ENCODE measurements around the gene DNAJC15. TPM values are rescaled to one million over a fixed set of nuclear protein-coding genes. Genes with fewer than 3 reads are reported as not detected.

Gene DNAJC15
- total and polyA plus RNA-seq, 2 of the 4 experiments (the other 2 are of a cell fraction) = 7.0 to 22.0 TPM

DNA sequence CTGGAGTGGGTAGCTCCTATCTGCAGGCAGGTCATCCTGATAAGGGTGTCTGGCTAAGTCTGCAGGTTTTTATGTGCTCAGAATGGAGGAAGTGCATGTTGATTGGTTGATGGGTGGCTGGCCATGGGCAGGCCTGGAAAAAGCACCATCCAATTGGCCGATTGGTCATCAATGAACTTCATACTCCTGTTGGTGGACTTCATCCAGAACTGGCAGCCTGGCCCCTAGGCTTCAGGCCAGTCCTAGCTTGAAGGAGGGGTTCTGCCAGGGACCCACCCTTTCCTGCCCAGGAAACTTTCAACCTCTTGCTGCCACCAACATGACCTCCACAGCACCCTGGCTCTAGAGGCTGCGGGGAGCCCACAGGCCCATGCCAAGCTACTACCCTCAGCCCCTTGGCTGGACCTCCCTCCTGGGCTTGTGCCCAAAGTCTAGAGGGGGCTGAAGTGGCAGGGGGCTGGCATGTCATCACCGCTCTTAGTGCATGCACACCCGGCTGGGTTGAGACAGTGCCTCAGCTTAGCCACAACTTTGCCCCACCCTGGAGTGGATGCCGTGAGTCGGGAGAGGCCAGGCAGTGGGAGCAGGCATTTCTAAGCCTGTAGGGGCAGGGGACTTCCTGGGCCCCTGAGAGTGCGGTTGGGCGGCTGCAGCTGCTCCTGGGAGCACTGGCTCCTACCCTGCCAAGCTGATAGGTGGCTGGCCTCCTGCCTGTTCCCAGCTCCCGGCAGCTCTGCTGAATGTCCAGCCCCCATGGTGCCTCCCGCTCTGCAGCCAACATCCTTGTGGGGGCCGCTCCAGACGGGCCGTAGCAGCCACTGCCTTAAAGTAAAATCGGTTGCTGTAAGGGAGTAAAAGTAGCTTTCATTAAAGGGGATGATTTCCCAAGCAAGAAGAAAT is 13.2 kb downstream of the DNAJC15 start (continued):
- no peak for TF ChIP-seq CHD1 (IDR thresholded peaks at IDR 0.05; ENCODE audit: low read depth, low read length)
- no peak for TF ChIP-seq NFE2L2 (IDR thresholded peaks at IDR 0.05; ENCODE audit: low read depth, low read length)

DNA sequence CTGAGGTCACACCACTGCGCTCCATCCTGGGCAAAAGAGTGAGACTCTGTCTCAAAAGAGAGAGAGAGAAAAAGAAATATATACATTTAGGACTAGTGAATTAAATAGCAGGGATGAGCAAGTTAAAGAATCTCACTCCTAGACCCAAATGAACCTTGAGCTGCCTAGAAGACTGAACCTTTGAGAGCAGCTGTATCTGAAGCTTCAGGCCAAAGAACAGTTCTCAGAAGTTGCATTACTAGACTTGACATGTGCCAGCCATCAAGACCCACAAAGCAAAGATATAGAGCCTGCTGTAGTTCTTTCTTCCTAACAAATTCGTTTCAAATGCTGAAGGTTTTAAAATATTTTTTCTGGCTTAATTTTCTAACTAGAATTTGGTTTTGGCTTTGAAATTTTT is 16.6 kb downstream of the DNAJC15 start:
- ATAC-seq (ENCODE audit: low read depth) = no peak
- CTCF ChIA-PET = no interaction called here
- no peak for TF ChIP-seq MAZ (IDR thresholded peaks at IDR 0.05; ENCODE audit: borderline replicate concordance, low read depth, low read length)
- no peak for TF ChIP-seq MAFK (IDR thresholded peaks at IDR 0.05; ENCODE audit: low read depth, low read length)
- TF ChIP-seq, protein P1, sequence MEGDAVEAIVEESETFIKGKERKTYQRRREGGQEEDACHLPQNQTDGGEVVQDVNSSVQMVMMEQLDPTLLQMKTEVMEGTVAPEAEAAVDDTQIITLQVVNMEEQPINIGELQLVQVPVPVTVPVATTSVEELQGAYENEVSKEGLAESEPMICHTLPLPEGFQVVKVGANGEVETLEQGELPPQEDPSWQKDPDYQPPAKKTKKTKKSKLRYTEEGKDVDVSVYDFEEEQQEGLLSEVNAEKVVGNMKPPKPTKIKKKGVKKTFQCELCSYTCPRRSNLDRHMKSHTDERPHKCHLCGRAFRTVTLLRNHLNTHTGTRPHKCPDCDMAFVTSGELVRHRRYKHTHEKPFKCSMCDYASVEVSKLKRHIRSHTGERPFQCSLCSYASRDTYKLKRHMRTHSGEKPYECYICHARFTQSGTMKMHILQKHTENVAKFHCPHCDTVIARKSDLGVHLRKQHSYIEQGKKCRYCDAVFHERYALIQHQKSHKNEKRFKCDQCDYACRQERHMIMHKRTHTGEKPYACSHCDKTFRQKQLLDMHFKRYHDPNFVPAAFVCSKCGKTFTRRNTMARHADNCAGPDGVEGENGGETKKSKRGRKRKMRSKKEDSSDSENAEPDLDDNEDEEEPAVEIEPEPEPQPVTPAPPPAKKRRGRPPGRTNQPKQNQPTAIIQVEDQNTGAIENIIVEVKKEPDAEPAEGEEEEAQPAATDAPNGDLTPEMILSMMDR (conservative IDR thresholded peaks at IDR 0.05; ENCODE audit: low read depth, low read length) = no peak
- no peak for TF ChIP-seq POLR2A (IDR thresholded peaks at IDR 0.05; ENCODE audit: low read depth, low read length)
- no peak for TF ChIP-seq CHD1 (IDR thresholded peaks at IDR 0.05; ENCODE audit: low read depth, low read length)
- TF ChIP-seq CEBPB (IDR thresholded peaks at IDR 0.05; ENCODE audit: low read depth, low read length) = no peak
- no peak for TF ChIP-seq SMC3 (IDR thresholded peaks at IDR 0.05; ENCODE audit: low read depth, low read length)
- no peak for TF ChIP-seq FOS (IDR thresholded peaks at IDR 0.05; ENCODE audit: low read depth, low read length)
- no peak for TF ChIP-seq BHLHE40 (IDR thresholded peaks at IDR 0.05; ENCODE audit: low read depth, low read length)
- TF ChIP-seq MXI1 (IDR thresholded peaks at IDR 0.05; ENCODE audit: borderline replicate concordance, low read depth, low read length) = no peak
- TF ChIP-seq, protein P2, sequence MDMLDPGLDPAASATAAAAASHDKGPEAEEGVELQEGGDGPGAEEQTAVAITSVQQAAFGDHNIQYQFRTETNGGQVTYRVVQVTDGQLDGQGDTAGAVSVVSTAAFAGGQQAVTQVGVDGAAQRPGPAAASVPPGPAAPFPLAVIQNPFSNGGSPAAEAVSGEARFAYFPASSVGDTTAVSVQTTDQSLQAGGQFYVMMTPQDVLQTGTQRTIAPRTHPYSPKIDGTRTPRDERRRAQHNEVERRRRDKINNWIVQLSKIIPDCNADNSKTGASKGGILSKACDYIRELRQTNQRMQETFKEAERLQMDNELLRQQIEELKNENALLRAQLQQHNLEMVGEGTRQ (IDR thresholded peaks at IDR 0.05; ENCODE audit: low read depth, low read length) = no peak
- no peak for TF ChIP-seq RAD21 (IDR thresholded peaks at IDR 0.05; ENCODE audit: low read length)
- no peak for TF ChIP-seq RCOR1 (IDR thresholded peaks at IDR 0.05; ENCODE audit: insufficient replicate concordance, low read length)
- no peak for TF ChIP-seq RFX5 (IDR thresholded peaks at IDR 0.05; ENCODE audit: low read depth, low read length)

More for the DNA sequence above, 16.6 kb downstream of the DNAJC15 start:
- Histone ChIP-seq H3K27ac (ENCODE audit: insufficient read depth, low read length) (no peak overlapping the region), H3K23ac (ENCODE audit: low read depth, low read length) (no peak overlapping the region), H2BK120ac (ENCODE audit: low read depth, low read length) (no peak overlapping the region), H3K27me3 (ENCODE audit: control insufficient read depth, insufficient read depth, low read length) (no peaks in the 10 kb centered on the region), H2BK15ac (ENCODE audit: low read depth, low read length) (no peak overlapping the region), H3K9ac (ENCODE audit: low read depth, low read length) (no peak overlapping the region), H3K4me1 (ENCODE audit: control insufficient read depth, insufficient read depth, low read length) (peaks cover 4% of the 10 kb centered on the region; the same call in 1 of the 2 replicates), H3K79me1 (ENCODE audit: low read depth in 1 of 2, low read length in 2 of 2) (peaks cover 49 to 58% of the 10 kb centered on the region in 2 experiments), H3K14ac (replicated peaks; ENCODE audit: low read depth, low read length) (no peak overlapping the region), H2AFZ (replicated peaks; ENCODE audit: low read length, poor library complexity) (no peak overlapping the region), H4K20me1 (ENCODE audit: insufficient read depth, low read length) (peaks cover 9% of the 10 kb centered on the region; the same call in 1 of the 2 replicates), H2BK5ac (ENCODE audit: low read depth, low read length, poor library complexity, severe bottlenecking) (no peak overlapping the region), H2BK20ac (ENCODE audit: low read depth, low read length) (no peak overlapping the region), H2AK9ac (replicated peaks; ENCODE audit: low read depth, low read length, poor library complexity) (no peak overlapping the region), H3K56ac (ENCODE audit: extremely low read depth, insufficient read depth, low read length) (no peak overlapping the region), H3K9me1 (ENCODE audit: insufficient read depth, low read length) (peaks cover 7% of the 10 kb centered on the region), H3K9me3 (ENCODE audit: control insufficient read depth, insufficient read depth, low read length) (no peaks in the 10 kb centered on the region), H4K8ac (ENCODE audit: low read depth in 2 of 2, low read length in 2 of 2) (no peak overlapping the region), H3K4ac (ENCODE audit: low read depth, low read length) (no peak overlapping the region), H3K4me2 (ENCODE audit: low read depth, low read length) (no peak overlapping the region), H4K91ac (ENCODE audit: insufficient read depth, low read depth, low read length) (no peak overlapping the region), H3K4me3 (ENCODE audit: insufficient read depth, low read depth, low read length) (no peak overlapping the region), H3K36me3 (ENCODE audit: control insufficient read depth, insufficient read depth, low read length) (no peaks in the 10 kb centered on the region), H4K5ac (ENCODE audit: low read depth, low read length) (no peak overlapping the region), H2AK5ac (ENCODE audit: low read depth, low read length) (no peak overlapping the region), H3K18ac (ENCODE audit: low read depth, low read length) (no peak overlapping the region)
- no peak for DNase-seq
- dilution Hi-C loops (cut with HindIII; ENCODE audit: low sequenced_read_pairs, unreplicated experiment) (no loop called here), intact Hi-C loops (cut with micrococcal nuclease) (no loop called here), in situ Hi-C loops (cut with MboI; ENCODE audit: low sequenced_read_pairs) (no loop called here)
- no CpG with 5 or more reads among the region's 2 CpGs for WGBS, 2 experiments (ENCODE audit: extremely low coverage in 2 of 2, insufficient read length in 1 of 2)
- POLR2A ChIA-PET (ENCODE audit: unreplicated experiment) = no interaction called here
- no TSS peak for BruUV-seq (replicated peaks)
